Measurements from ENCODE around the gene TAF12.

DNA sequence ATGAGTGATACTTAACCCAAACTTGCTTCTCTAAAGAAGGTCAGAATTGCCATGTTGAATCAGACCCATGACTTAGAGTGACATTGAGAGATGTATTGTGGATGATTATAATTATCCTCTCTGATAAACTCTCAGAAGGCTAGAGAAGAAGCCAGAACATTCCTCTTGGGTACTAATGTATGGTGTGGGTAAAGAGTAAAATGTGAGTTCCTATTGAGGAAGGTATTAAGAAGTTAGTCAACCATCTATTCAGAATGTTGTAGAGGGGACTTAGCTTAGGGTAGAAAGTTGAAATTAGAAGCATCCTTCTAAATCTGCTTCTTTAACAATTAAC is 33.0 kb upstream of the TAF12 start:
- TF ChIP-seq, protein P1, sequence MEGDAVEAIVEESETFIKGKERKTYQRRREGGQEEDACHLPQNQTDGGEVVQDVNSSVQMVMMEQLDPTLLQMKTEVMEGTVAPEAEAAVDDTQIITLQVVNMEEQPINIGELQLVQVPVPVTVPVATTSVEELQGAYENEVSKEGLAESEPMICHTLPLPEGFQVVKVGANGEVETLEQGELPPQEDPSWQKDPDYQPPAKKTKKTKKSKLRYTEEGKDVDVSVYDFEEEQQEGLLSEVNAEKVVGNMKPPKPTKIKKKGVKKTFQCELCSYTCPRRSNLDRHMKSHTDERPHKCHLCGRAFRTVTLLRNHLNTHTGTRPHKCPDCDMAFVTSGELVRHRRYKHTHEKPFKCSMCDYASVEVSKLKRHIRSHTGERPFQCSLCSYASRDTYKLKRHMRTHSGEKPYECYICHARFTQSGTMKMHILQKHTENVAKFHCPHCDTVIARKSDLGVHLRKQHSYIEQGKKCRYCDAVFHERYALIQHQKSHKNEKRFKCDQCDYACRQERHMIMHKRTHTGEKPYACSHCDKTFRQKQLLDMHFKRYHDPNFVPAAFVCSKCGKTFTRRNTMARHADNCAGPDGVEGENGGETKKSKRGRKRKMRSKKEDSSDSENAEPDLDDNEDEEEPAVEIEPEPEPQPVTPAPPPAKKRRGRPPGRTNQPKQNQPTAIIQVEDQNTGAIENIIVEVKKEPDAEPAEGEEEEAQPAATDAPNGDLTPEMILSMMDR (IDR thresholded peaks at IDR 0.05) = no peak
- TF ChIP-seq POLR2AphosphoS5 (IDR thresholded peaks at IDR 0.05; ENCODE audit: insufficient read depth in 1 of 2, low read depth in 1 of 2) (no peak), POLR2A (IDR thresholded peaks at IDR 0.05) (no peak)
